HG03025 (cell line): ENCODE measurements around the gene ANXA10.
"Not testable (repeated sequence)": the region's sequence is repeated elsewhere in the genome, so short reads cannot be mapped to it uniquely, and the experiment has no call there.

Source experiments
- ATAC-seq: cut with Tn5 transposase; IDR thresholded peaks from one replicate; pipeline ENCODE4 v1.9.1; 2021; ENCODE audit warnings: mild to moderate bottlenecking, moderate library complexity; ENCODE audit not compliant: unreplicated experiment, low FRiP score

The ANXA10 gene

GRCh38 chr4:168113059-168113458, 20.7 kb downstream of the ANXA10 start:
- not testable (repeated sequence) for ATAC-seq

DNA sequence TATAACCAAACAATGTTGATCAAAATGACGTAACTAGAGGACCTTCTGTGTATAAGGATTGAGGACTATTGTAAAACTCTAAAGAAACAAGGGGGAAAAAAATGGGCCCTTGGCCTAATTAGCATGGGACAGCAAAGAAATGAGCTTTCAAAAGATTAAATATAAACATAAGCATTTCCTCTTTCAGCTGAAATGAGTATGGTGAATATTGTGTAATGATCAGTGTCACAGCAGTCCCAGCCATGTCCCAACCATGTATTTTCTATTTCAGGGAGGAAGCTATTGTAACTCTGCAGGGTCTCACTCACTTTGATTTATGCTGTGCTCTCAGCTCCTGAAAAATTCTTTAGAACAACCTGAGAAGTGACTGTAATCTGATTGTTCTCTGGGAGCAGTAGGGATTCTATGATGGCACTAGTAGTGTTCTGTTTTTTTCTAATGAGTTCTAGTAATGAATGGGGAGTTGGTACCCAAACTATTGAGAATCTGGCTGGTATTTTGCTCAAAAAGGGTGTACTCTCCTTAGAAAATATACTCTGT, 25.8 kb downstream of the ANXA10 start:
- no peak for ATAC-seq

DNA sequence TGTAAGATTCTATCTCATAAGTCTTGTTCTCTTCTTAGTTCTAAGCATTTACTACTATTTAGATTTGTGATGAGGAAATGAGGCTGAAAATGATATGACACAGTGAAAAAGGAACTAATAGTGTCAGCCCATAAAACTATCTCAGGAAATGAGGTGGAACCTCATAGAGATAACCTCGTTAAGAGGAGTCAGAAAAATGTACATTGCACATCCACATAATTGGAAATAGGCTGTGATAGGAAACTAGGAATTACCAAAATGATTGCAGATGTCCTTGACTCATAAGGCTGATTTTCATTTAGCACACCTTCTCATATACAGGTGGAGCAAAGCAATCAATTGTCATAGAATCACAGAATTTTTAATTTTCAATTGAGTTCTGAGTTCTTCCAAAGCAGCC, 26.8 kb downstream of the ANXA10 start:
- ATAC-seq, result no peak

DNA sequence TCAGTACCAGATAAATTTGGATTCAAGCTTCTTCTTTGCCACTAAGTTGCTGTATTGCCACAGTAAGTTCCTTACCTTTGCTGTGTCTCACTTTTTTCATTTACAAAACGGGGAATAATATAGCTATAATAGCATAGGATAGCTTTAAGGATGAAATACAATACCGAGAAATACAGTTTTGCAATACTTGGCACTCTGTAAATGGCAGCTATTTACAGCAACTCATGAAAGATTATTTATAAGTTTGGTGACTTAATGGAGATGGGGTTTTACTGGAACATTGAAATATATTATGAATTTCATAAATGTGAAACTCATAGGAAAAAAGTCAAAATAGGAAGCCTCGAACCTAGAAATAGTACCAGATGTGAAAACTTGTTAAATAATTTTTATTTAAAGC, 27.6 kb downstream of the ANXA10 start:
- ATAC-seq, result no peak

DNA sequence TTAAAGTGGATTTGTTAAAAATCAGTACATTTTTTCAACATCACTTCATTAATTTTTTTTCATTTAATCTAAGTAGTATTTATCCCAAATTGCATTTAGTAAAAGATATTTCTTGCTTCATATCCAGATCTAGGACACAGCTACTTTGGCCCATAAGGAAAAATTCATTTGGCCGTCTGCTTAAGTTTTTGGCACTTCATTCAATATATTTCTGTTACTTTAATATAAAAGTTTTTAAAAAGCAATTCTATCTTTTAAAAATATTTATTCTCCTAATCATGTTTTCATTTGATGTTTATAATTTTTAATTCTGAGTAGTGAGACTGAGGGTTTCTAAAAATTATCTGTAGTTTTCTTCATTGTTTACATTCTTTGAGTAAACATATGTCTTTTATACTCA, 28.5 kb downstream of the ANXA10 start:
- no peak for ATAC-seq

DNA sequence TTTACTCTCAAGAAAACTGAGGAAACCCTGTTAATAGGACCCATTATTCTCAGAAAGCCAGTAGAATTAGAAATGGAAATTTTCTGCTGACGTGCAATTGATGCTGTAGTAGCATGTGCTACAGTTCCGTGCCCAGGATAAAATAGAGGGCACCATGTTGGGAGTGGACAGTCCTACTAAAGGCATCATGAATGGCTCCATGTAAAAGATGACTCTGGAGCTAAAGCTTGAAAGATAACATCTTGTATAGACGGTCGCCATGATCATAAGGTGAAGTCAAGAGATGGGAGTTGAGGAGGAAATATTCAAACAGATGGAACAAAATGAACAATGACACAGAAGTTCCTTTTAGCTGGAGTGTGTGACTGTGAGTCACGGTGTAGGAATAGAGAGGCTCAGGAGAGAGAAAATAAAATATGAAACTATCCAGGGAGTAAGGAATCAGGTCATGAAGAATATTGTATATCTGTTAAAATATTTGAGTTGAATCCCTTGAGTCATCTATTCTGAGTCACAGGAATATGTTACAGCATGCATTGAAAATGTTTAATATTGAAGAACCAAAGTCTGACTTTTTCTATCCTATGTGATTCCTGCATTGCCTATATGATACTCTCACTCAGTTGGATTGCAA, 31.8 kb downstream of the ANXA10 start:
- no peak for ATAC-seq

DNA sequence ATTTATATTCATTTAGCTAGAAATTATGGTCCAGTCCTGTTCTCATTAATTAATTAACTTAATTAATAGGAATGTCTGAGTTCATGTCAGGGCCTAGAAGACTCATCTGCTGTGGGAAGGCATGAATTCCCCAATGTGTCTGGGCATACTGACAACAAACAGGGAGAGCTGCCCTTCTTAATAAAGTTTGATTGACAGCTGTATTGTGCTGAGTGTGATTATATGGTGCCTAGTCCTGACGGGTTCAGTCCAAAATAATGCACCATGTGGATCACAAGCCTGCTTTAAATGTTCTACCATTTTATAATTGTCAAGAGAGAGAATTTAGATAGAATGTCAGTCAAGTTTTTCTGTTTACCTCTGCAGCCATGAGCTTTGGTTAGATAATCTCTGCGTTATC, 34.6 kb downstream of the ANXA10 start:
- ATAC-seq, result no peak

- ATAC-seq, result no peak
Measured at GRCh38 chr4:168128601-168129000, 36.3 kb downstream of the ANXA10 start.

DNA sequence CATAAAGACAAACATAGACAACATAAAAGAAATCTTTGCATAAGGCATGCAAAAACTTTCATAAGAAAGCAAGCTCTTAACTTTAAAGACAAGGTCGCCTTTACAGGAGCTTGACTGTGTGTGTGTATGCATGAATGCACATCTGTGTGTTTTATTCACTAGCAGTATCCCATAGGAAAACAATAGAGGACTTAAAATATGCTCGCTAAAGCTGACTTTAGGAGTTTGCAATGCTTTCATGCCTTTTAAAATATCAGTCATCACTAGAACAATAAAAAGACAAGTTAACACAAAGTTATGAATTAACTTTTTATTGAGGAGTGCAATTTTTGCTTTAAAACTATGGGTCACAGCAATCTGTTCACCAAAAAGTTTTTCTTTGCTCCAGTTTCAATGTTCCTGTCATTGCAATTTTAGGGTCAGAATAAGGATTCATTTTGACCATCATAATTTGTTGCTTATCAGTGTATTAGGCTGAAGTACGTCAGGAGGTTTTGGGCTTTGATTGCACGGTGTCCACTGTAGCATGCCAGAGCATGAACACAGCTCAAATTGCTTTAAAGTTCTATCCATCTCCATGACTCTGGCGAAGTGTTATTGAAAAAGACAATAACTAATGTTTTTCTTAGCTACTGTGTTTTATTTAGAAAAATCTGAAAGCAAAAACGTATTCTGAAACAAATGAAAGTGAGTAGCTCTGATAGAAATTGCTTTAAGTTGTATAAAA, 36.9 kb downstream of the ANXA10 start:
- ATAC-seq, result no peak

DNA sequence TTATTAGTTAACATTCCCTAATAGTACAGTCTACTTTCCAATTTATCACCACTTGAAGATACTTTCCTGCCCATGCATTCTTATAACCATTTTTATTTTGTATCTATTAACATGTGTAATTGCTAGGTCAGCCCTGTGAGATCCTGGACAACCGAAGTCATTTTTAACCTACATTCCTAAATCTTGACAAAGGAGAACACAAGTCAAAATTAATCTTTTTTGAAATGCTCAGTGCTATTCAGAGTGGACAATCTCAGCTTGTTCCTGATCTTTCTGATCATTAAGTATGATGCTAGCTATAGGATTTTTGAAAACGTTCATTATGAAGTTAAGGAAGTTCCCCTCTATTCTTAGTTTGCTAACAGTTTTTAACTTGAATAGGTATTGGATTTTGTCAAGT, 37.5 kb downstream of the ANXA10 start:
- no peak for ATAC-seq

DNA sequence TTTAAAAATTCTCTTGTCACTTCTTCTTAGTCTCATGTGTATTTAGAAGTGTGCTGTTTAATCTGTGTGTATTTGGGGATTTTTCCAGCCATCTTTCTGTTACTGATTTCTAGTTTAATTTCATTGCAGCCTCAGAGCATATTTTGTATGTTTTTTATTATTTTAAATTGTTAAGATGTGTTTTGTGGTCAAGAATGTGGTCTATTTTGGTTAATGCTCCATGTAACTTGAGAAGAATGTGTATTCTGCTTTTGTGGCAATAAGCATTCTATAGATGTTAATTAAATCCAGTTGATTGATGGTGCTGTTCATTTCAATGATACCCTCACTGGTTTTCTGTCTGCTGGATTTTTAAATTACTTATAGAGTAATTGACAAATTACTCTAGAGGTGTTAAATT, 38.9 kb downstream of the ANXA10 start:
- ATAC-seq, result no peak

GRCh38 chr4:168134651-168135050, 42.3 kb downstream of the ANXA10 start:
- no peak for ATAC-seq

DNA sequence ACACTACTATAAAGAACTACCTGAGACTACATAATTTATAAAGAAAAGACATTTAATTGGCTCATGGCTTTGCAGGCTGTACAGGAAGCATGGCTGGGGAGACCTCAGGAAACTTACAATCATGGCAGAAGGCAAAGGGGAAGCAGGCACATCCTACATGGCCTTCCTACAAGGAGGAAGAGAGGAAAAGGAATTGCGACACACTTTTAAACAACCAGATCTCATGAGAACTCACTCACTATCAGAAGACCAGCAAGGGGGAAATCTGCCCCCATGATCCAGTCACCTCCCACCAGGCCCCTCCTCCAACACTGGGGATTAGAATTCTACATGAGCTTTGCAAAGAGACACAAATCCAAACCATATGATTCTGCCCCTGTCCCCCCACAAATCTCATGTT, 43.5 kb downstream of the ANXA10 start:
- ATAC-seq, result not testable (repeated sequence)

GRCh38 chr4:168137695-168138094, 45.4 kb downstream of the ANXA10 start:
- not testable (repeated sequence) for ATAC-seq

DNA sequence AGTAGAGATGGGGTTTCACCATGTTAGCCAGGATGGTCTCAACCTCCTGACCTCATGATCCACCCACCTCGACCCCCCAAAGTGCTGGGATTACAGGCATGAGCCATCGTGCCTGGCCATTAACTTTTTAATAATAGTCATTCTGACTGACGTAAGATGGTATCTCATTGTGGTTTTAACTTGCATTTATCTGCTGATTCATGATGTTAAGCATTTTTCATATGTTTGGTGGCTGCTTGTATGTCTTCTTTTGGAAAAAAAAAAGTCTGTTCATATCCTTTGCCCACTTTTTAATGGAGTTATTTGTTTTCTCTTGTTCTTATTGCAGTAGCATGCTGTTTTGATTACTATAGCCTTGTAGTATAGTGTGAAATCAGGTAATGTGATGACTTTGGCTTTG, 45.8 kb downstream of the ANXA10 start:
- ATAC-seq, result no peak

DNA sequence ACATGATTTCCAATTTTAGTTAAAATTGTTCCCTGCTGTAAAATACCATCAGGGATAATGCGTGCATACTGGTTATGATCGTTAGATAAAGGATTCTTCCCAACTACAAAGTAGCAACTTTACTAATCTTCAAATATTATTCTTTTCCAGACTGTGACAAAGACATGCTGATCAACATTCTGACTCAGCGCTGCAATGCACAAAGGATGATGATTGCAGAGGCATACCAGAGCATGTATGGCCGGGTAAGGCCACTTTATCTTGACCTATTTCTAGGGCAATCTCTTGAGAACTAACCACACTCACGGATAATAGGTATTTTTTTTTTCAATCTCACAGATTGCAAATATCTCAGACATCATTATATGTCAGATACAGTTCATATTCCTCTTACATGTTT, 47.0 kb downstream of the ANXA10 start:
- no peak for ATAC-seq

DNA sequence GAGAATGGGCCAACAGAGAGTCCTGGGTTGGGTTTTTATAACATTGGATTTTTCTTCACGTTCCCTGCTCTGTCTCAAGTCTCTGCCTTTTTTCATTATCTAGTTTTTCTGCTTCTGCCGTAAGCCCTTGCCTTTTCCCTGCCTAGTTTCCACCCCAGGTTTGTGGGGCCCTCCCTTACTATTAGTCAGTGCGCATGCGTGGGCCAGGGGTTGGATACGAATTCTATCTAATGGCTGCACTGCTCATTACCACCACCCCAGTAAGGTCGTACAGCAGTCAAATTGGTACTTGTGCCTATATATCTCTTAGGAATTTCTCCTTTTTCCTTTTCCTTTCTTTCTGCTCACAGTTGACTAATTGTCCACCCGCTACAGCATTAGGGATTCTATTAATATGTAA, 49.4 kb downstream of the ANXA10 start:
- no peak for ATAC-seq

DNA sequence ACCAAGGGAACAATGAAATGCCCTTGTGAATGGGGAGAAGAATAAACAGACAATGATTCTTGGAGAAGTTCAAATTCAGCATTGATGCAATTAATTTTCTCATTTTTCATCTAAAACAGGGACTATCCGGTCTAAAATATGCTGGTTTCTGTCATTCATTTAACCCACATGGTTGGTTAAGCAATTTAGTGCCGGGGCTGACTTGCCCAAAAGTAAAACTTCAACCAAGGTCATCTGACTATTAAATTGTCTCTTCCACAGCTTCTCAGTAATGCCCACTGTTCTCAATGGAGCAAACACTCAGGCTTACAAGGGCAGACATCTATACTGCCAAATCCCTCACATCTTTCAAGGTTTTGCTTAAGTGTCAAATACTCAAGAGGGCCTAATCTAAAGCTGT, 51.3 kb downstream of the ANXA10 start:
- no peak for ATAC-seq

DNA sequence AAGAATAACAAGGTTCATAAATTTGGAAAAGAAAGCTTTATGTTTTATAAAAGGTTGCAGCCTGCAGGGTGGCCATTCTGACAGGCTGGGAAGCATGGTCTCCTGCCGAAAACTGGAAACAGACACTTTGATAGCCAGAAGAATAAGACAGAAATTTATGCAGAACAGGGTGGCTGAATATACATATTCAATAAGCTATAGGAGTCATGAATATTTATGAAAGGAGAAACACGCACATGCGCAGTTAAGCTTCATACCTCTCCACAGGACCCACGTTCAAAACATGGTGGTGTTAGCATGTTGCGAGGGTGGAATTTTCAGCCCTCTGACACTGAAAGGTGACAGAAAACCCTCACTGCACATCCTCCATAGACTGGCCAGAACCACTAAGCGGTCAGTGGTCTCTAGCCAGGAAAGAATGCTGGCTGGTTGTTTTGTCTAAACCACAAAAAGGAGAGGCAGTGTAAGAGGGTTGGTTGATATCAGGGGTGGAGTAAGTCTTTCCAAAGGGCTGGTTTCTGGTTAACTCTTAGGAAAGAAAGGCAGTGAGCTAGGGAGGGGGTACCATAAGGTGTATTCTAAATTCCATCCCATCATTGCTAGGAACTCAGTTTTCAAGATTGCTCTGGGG, 58.2 kb downstream of the ANXA10 start:
- no peak for ATAC-seq

- no peak for ATAC-seq
Measured at GRCh38 chr4:168151327-168151726, 59.0 kb downstream of the ANXA10 start.

GRCh38 chr4:168152837-168153500, 60.6 kb downstream of the ANXA10 start:
- ATAC-seq, result no peak
